ENCODE results near the gene TTC9. TPM values are rescaled to one million over a fixed set of nuclear protein-coding genes. Genes with fewer than 3 reads are reported as not detected.

The TTC9 gene
- total RNA-seq, 3 donors from 2014 or later (not counting 1 experiment from before 2014, with no cell fraction given), result 2.4 to 5.6 (median 3.8) TPM

DNA sequence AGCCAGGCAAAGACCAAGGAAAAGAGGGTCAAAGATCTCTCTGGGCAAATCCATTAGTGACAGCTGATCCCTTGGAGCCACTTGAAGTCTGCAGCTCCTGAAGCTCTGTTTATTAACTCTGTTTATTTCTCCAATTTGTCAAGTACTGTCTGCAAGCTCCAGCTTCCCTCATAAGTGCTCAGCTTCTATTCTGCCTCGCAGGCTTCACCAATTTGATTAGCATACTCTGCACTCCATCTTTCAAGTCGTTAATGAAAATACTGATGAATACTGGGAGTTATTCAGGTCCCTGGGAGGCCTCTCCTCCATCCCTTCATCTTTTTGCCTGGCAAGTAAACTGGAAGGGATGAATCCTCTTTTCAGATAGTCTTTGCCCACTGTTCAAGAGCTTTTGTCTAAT is 54.3 kb downstream of the TTC9 start:
- DNase-seq (no peak), ATAC-seq (no peak)
- Histone ChIP-seq H3K4me1 (ENCODE audit: control insufficient read depth, insufficient read depth, low read length) (peaks cover 5% of the 10 kb centered on the region), H3K27me3 (ENCODE audit: control insufficient read depth, insufficient read depth, low read length) (no peaks in the 10 kb centered on the region), H3K27ac (ENCODE audit: low read length) (no peak overlapping the region), H3K9me3 (ENCODE audit: control insufficient read depth, insufficient read depth, low read length) (no peaks in the 10 kb centered on the region), H3K4me3 (ENCODE audit: low read length) (no peak overlapping the region), H3K36me3 (ENCODE audit: control insufficient read depth, insufficient read depth, low read length) (no peaks in the 10 kb centered on the region)
- H3K4me1 Mint-ChIP-seq, result no peaks in the 10 kb centered on the region
- H3K9me3 Mint-ChIP-seq, result no peaks in the 10 kb centered on the region
- H3K36me3 Mint-ChIP-seq, result no peaks in the 10 kb centered on the region
- TF ChIP-seq, protein P1, sequence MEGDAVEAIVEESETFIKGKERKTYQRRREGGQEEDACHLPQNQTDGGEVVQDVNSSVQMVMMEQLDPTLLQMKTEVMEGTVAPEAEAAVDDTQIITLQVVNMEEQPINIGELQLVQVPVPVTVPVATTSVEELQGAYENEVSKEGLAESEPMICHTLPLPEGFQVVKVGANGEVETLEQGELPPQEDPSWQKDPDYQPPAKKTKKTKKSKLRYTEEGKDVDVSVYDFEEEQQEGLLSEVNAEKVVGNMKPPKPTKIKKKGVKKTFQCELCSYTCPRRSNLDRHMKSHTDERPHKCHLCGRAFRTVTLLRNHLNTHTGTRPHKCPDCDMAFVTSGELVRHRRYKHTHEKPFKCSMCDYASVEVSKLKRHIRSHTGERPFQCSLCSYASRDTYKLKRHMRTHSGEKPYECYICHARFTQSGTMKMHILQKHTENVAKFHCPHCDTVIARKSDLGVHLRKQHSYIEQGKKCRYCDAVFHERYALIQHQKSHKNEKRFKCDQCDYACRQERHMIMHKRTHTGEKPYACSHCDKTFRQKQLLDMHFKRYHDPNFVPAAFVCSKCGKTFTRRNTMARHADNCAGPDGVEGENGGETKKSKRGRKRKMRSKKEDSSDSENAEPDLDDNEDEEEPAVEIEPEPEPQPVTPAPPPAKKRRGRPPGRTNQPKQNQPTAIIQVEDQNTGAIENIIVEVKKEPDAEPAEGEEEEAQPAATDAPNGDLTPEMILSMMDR (IDR thresholded peaks at IDR 0.05), result no peak
- H3K27me3 Mint-ChIP-seq (ENCODE audit: low read depth in 2 of 2), result peaks cover 0 to 21% of the 10 kb centered on the region in 2 donors
- intact Hi-C loops (cut with micrococcal nuclease), result no loop called here
- H3K27ac Mint-ChIP-seq, result no peak overlapping the region
- WGBS (ENCODE audit: insufficient coverage), result 95% methylated on average over 2 of the region's 2 CpGs
- H3K4me3 Mint-ChIP-seq, result no peak overlapping the region

DNA sequence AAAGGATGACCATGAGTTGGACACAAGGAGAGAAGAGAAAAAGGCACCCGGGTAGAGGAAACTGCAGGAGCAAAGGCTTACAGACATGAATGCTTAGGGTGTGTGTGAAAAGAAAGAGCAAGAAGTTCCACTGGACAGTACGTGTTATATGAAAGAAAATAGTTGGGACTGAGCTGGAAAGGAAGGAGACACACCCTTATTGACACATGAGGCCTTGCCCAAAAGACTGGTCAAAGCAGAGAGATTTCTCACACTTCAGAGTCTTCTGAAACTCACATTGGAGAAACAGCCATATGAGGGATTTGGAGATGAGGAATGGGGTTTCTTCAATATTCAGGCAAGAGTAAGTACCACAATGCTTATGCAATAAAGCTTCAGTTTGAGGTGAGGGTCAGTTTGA is 56.0 kb downstream of the TTC9 start:
- Histone ChIP-seq H3K4me1 (ENCODE audit: control insufficient read depth, insufficient read depth, low read length) (peaks cover 5% of the 10 kb centered on the region), H3K27ac (ENCODE audit: low read length) (no peak overlapping the region), H3K9me3 (ENCODE audit: control insufficient read depth, insufficient read depth, low read length) (no peaks in the 10 kb centered on the region), H3K36me3 (ENCODE audit: control insufficient read depth, insufficient read depth, low read length) (no peaks in the 10 kb centered on the region), H3K4me3 (ENCODE audit: low read length) (no peak overlapping the region), H3K27me3 (ENCODE audit: control insufficient read depth, insufficient read depth, low read length) (no peaks in the 10 kb centered on the region)
- no peak overlapping the region for H3K4me3 Mint-ChIP-seq
- H3K27me3 Mint-ChIP-seq (ENCODE audit: low read depth in 2 of 2), result peaks cover 0 to 22% of the 10 kb centered on the region in 2 donors
- no peaks in the 10 kb centered on the region for H3K9me3 Mint-ChIP-seq
- no peak for DNase-seq
- TF ChIP-seq, protein P1 (IDR thresholded peaks at IDR 0.05), result no peak
- H3K4me1 Mint-ChIP-seq, result no peaks in the 10 kb centered on the region
- WGBS (ENCODE audit: insufficient coverage), result 81% methylated on average over 2 of the region's 2 CpGs
- no peak for ATAC-seq
- H3K36me3 Mint-ChIP-seq, result no peaks in the 10 kb centered on the region
- no peak overlapping the region for H3K27ac Mint-ChIP-seq
- intact Hi-C loops (cut with micrococcal nuclease), result no loop called here

- Mint-ChIP-seq H3K27me3 (ENCODE audit: low read depth in 2 of 2) (peaks cover 0 to 22% of the 10 kb centered on the region in 2 donors), H3K9me3 (no peaks in the 10 kb centered on the region), H3K4me1 (no peaks in the 10 kb centered on the region), H3K4me3 (no peak overlapping the region), H3K27ac (no peak overlapping the region), H3K36me3 (no peaks in the 10 kb centered on the region)
- no peaks in the 10 kb centered on the region for H3K9me3 ChIP-seq (ENCODE audit: control insufficient read depth, insufficient read depth, low read length)
- no peaks in the 10 kb centered on the region for H3K27me3 ChIP-seq (ENCODE audit: control insufficient read depth, insufficient read depth, low read length)
- intact Hi-C loops (cut with micrococcal nuclease), result no loop called here
- H3K36me3 ChIP-seq (ENCODE audit: control insufficient read depth, insufficient read depth, low read length), result no peaks in the 10 kb centered on the region
- TF ChIP-seq, protein P1 (IDR thresholded peaks at IDR 0.05), result no peak
- ATAC-seq (no peak), DNase-seq (no peak)
- no peak overlapping the region for H3K27ac ChIP-seq (ENCODE audit: low read length)
- peaks cover 5% of the 10 kb centered on the region for H3K4me1 ChIP-seq (ENCODE audit: control insufficient read depth, insufficient read depth, low read length)
- 58% methylated on average over 3 of the region's 3 CpGs for WGBS (ENCODE audit: insufficient coverage)
- no peak overlapping the region for H3K4me3 ChIP-seq (ENCODE audit: low read length)
Observed at GRCh38 chr14:70698288-70698687, 56.6 kb downstream of the TTC9 start.

- Mint-ChIP-seq H3K27me3 (ENCODE audit: low read depth in 2 of 2) (peaks cover 0 to 23% of the 10 kb centered on the region in 2 donors), H3K36me3 (no peaks in the 10 kb centered on the region), H3K4me1 (no peaks in the 10 kb centered on the region), H3K27ac (no peak overlapping the region), H3K4me3 (no peak overlapping the region), H3K9me3 (no peaks in the 10 kb centered on the region)
- Histone ChIP-seq H3K9me3 (ENCODE audit: control insufficient read depth, insufficient read depth, low read length) (no peaks in the 10 kb centered on the region), H3K27ac (ENCODE audit: low read length) (no peak overlapping the region), H3K4me3 (ENCODE audit: low read length) (no peak overlapping the region), H3K36me3 (ENCODE audit: control insufficient read depth, insufficient read depth, low read length) (no peaks in the 10 kb centered on the region), H3K4me1 (ENCODE audit: control insufficient read depth, insufficient read depth, low read length) (peaks cover 5% of the 10 kb centered on the region), H3K27me3 (ENCODE audit: control insufficient read depth, insufficient read depth, low read length) (no peaks in the 10 kb centered on the region)
- ATAC-seq (no peak), DNase-seq (no peak)
- TF ChIP-seq, protein P1 (IDR thresholded peaks at IDR 0.05), result no peak
- intact Hi-C loops (cut with micrococcal nuclease), result no loop called here
- 86% methylated on average over 5 of the region's 5 CpGs for WGBS (ENCODE audit: insufficient coverage)
Observed at GRCh38 chr14:70699646-70700045, 57.9 kb downstream of the TTC9 start.
